Right lobe of liver (tissue), 6 donors: ENCODE results near the gene EPB41L4B. TPM values are rescaled to one million over a fixed set of nuclear protein-coding genes. Genes with fewer than 3 reads are reported as not detected.

Source experiments
- ATAC-seq, 4 donors: fragments of 200-7000 bp; cut with Tn5 transposase; one replicate each; pipeline ENCODE4 v1.9.1; 2020; ENCODE audit warnings: mild to moderate bottlenecking in 4 of 4, moderate library complexity in 4 of 4
- DNase-seq, 3 donors: peaks; one replicate each; pipeline ENCODE4 v3.0.0-alpha.2; 2020
- H3K27ac ChIP-seq, 3 donors: fragments of 200-600 bp; one replicate each; pipeline ENCODE4 v1.8.0; 2022
- H3K27me3 ChIP-seq, 2 donors: fragments of 200-600 bp; one replicate each; pipeline ENCODE4 v1.8.0; 2022
- H3K36me3 ChIP-seq, 4 donors: fragments of 200-600 bp; sonication (generic) in 1 of 4; one replicate each; pipeline versions ENCODE4 v1.5.1 to v1.8.0; 2017 to 2022; ENCODE audit warnings: control low read depth in 1 of 4
- H3K4me1 ChIP-seq, 4 donors: fragments of 200-600 bp; sonication (generic) in 1 of 4; one replicate each; pipeline versions ENCODE4 v1.5.1 to v1.8.0; 2017 to 2022; ENCODE audit warnings: control low read depth in 1 of 4
- H3K4me3 ChIP-seq, 3 donors: fragments of 200-600 bp; one replicate each; pipeline ENCODE4 v1.8.0; 2022
- H3K9me3 ChIP-seq, 4 donors: fragments of 200-600 bp; sonication (generic) in 1 of 4; one replicate each; pipeline versions ENCODE4 v1.5.1 to v1.8.0; 2017 to 2022; ENCODE audit warnings: control low read depth in 1 of 4
- CTCF ChIP-seq, 4 donors: fragments of 200-600 bp in 3 of 4; fragments of 450-650 bp in 1 of 4; IDR thresholded peaks; one replicate each; pipeline versions ENCODE4 v1.5.1 to v1.8.0; 2016 to 2022; ENCODE audit warnings: antibody characterized with exemption in 4 of 4, mild to moderate bottlenecking in 2 of 4
- POLR2A ChIP-seq: fragments of 450-650 bp; IDR thresholded peaks from one replicate; pipeline ENCODE4 v1.6.1; 2017; ENCODE audit warnings: antibody characterized with exemption, mild to moderate bottlenecking
- WGBS: methylation state at CpG from one replicate; pipeline ENCODE4 v1.1.6; 2018; ENCODE audit warnings: low coverage, low lambda C conversion rate; ENCODE audit not compliant: insufficient coverage; ENCODE audit errors: missing lambda C conversion rate; 5-methylcytosine and 5-hydroxymethylcytosine counted together
- intact Hi-C, 2 donors: fragments of 100-400 bp; cut with DNase I; formaldehyde crosslinking; loops; one replicate each; pipeline versions ENCODE4 v1.11.2 to v1.14.1; 2022
- total RNA-seq, 6 experiments: library from RNA; depleted of rRNA in 2 of 6; stranded (reverse); fragments of >200 nt in 2 of 6; fragmentation: NEBNext Ultra II Directional in 3 of 6; extraction: Animal tissue kit (Norgen Biotek cat#: 25700) in 3 of 6; gene quantifications; one replicate each; pipeline versions ENCODE4 v1.1.0 to v1.2.4, GENCODE V29; 2016 to 2023
- donor health status: DM: no; HTN: yes; CAD: no.
- donor health status: DM: no; HTN: no; CAD: no.
- donor health status: DM: no; HTN: no; CAD: no.
- donor health status: DM: no; HTN: yes; CAD: no.
- donor health status: DM: no; HTN: yes; CAD: no.

Gene EPB41L4B
- total RNA-seq, 6 experiments from 2014 or later = 29.0 to 89.0 (median 32.4) TPM

- no peak overlapping the region for H3K27ac ChIP-seq
- intact Hi-C loops = no loop called here
- no peaks in the 10 kb centered on the region for H3K27me3 ChIP-seq
- no peaks in the 10 kb centered on the region for H3K36me3 ChIP-seq
- no peak for DNase-seq
- H3K9me3 ChIP-seq = no peaks in the 10 kb centered on the region
- H3K4me1 ChIP-seq = no peaks in the 10 kb centered on the region
- no peak overlapping the region for H3K4me3 ChIP-seq
- TF ChIP-seq CTCF (IDR thresholded peaks at IDR 0.05) = no peak
- 80% methylated on average over 10 of the region's 21 CpGs for WGBS
- ATAC-seq = no peak
Observed at GRCh38 chr9:109355564-109356297, 34.9 kb upstream of the EPB41L4B start.

GRCh38 chr9:109354190-109354589, 33.3 kb upstream of the EPB41L4B start:
- no peaks in the 10 kb centered on the region for H3K9me3 ChIP-seq
- H3K36me3 ChIP-seq = no peaks in the 10 kb centered on the region
- TF ChIP-seq POLR2A (no peak), CTCF (IDR thresholded peaks at IDR 0.05) (no peak)
- intact Hi-C loops = no loop called here
- DNase-seq (no peak), ATAC-seq (no peak)
- WGBS = 54% methylated on average over 2 of the region's 2 CpGs
- H3K27me3 ChIP-seq = no peaks in the 10 kb centered on the region
- H3K27ac ChIP-seq = no peak overlapping the region
- H3K4me3 ChIP-seq = no peak overlapping the region
- no peaks in the 10 kb centered on the region for H3K4me1 ChIP-seq

- WGBS = 66% methylated on average over 5 of the region's 5 CpGs
- intact Hi-C loops = no loop called here
- Histone ChIP-seq H3K27me3 (no peaks in the 10 kb centered on the region), H3K36me3 (no peaks in the 10 kb centered on the region), H3K4me1 (no peaks in the 10 kb centered on the region), H3K27ac (no peak overlapping the region), H3K4me3 (no peak overlapping the region), H3K9me3 (no peaks in the 10 kb centered on the region)
- ATAC-seq (no peak), DNase-seq (no peak)
- TF ChIP-seq POLR2A = no peak
- TF ChIP-seq CTCF (IDR thresholded peaks at IDR 0.05) = no peak
Observed at GRCh38 chr9:109351032-109351431, 30.2 kb upstream of the EPB41L4B start.

- DNase-seq = no peak
- H3K9me3 ChIP-seq = no peaks in the 10 kb centered on the region
- no peaks in the 10 kb centered on the region for H3K36me3 ChIP-seq
- no peaks in the 10 kb centered on the region for H3K4me1 ChIP-seq
- TF ChIP-seq POLR2A (no peak), CTCF (IDR thresholded peaks at IDR 0.05) (no peak)
- H3K4me3 ChIP-seq = no peak overlapping the region
- intact Hi-C loops = no loop called here
- H3K27ac ChIP-seq = no peak overlapping the region
- peak in 2 of 4 donors; percentile 21 to 70 for ATAC-seq
- H3K27me3 ChIP-seq = no peaks in the 10 kb centered on the region
Observed at GRCh38 chr9:109349421-109349846, 28.6 kb upstream of the EPB41L4B start.
